GM12892 (cell line): Measurements from ENCODE around the gene PRKAR1A.

Experiments
- POLR2A ChIP-seq: IDR thresholded peaks from 2 replicates; pipeline ENCODE4 v1.6.1; 2011; ENCODE audit warnings: low read depth, low read length, control low read depth
- POLR2AphosphoS5 ChIP-seq: IDR thresholded peaks from 2 replicates; pipeline ENCODE4 v1.6.1; 2011; ENCODE audit warnings: low read depth, low read length, control low read depth

DNA sequence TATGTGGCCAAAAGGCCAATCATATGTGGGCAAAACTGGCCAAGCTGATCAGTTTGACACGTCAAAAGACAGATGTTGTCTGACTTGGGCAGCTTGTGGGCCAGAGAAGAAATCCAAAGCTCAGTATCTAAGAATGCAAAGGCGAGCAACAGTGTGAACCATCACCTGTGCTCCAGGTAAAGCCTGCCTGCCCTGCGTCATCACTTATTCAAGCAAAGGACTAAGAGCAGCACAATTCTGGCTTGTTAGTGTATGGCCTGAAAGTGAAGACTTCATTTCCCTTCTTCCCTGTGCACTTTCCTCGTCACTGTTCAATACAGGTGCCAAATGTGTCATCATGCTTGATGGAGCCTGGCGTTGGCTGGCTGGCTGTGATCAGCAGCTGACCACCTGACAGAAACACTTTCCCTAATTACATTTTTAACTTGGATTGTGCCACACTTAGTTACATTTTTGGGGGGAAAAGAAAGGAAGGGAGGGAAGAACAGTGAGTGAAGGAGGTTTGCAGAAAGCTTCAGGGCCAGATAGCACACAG, 84.2 kb downstream of the PRKAR1A start:
- TF ChIP-seq POLR2A, result no peak
- TF ChIP-seq POLR2AphosphoS5, result no peak
